ENCODE measurements around the gene FOXG1. TPM values are rescaled to one million over a fixed set of nuclear protein-coding genes. Genes with fewer than 3 reads are reported as not detected.
A peak's percentile ranks its signal among the peaks of the same experiment; 100 is the strongest.

The FOXG1 gene
- polyA plus RNA-seq, 1 donor from 2014 or later: 53.5 TPM

- Histone ChIP-seq H3K4me3 (ENCODE audit: low read length) (peak overlapping the region; percentile 89), H3F3A (ENCODE audit: insufficient read depth, low read length, poor library complexity, severe bottlenecking) (peaks cover 23% of the 10 kb centered on the region), H3K79me2 (replicated peaks; ENCODE audit: insufficient read depth, low read length) (peaks cover 100% of the 10 kb centered on the region), H3K27ac (ENCODE audit: low read length) (peak overlapping the region; percentile 100), H3K9me3 (ENCODE audit: low read length) (no peaks in the 10 kb centered on the region), H3K9ac (ENCODE audit: low read length) (peak overlapping the region; percentile 95), H3K36me3 (ENCODE audit: insufficient read depth, low read length) (peaks cover 17% of the 10 kb centered on the region), H3K27me3 (ENCODE audit: insufficient read depth, low read depth, low read length) (no peaks in the 10 kb centered on the region), H2AFZ (ENCODE audit: low read depth, low read length) (no peak overlapping the region), H4K20me1 (ENCODE audit: insufficient read depth) (no peaks in the 10 kb centered on the region), H3K4me2 (ENCODE audit: low read length) (peak overlapping the region; percentile 80), H3K9me2 (ENCODE audit: insufficient read depth, low read length) (no peaks in the 10 kb centered on the region)
- no peak for TF ChIP-seq TAF1 (IDR thresholded peaks at IDR 0.05; ENCODE audit: low read depth)
- peak; percentile 11 for TF ChIP-seq SMC3 (conservative IDR thresholded peaks at IDR 0.05; ENCODE audit: poor library complexity)
- no peak for TF ChIP-seq RAD21 (conservative IDR thresholded peaks at IDR 0.05)
- no peak for TF ChIP-seq EP300 (conservative IDR thresholded peaks at IDR 0.05; ENCODE audit: poor library complexity, severe bottlenecking)
- no peak for TF ChIP-seq CTCF (IDR thresholded peaks at IDR 0.05; ENCODE audit: poor library complexity, severe bottlenecking)
- TF ChIP-seq POLR2AphosphoS5 (IDR thresholded peaks at IDR 0.05): peak; percentile 66
- no peak for TF ChIP-seq MXI1 (conservative IDR thresholded peaks at IDR 0.05; ENCODE audit: poor library complexity, severe bottlenecking)
- TF ChIP-seq EZH2 (IDR thresholded peaks at IDR 0.05; ENCODE audit: borderline replicate concordance, insufficient read depth, low read length, poor library complexity, severe bottlenecking): no peak
- peak; percentile 56 for TF ChIP-seq REST (IDR thresholded peaks at IDR 0.05; ENCODE audit: borderline replicate concordance)
Measured at GRCh38 chr14:28785096-28785952, 18.7 kb downstream of the FOXG1 start.

GRCh38 chr14:28807518-28807917, 40.9 kb downstream of the FOXG1 start:
- no peaks in the 10 kb centered on the region for H3K36me3 ChIP-seq (ENCODE audit: insufficient read depth, low read length)
- H3K9ac ChIP-seq (ENCODE audit: low read length): no peak overlapping the region
- H3K27me3 ChIP-seq (ENCODE audit: insufficient read depth, low read depth, low read length): no peaks in the 10 kb centered on the region
- no peak overlapping the region for H3K27ac ChIP-seq (ENCODE audit: low read length)
- H3F3A ChIP-seq (ENCODE audit: insufficient read depth, low read length, poor library complexity, severe bottlenecking): no peaks in the 10 kb centered on the region
- H4K20me1 ChIP-seq (ENCODE audit: insufficient read depth): no peaks in the 10 kb centered on the region
- no peak overlapping the region for H3K4me2 ChIP-seq (ENCODE audit: low read length)
- H2AFZ ChIP-seq (ENCODE audit: low read depth, low read length): no peak overlapping the region
- TF ChIP-seq POLR2AphosphoS5 (IDR thresholded peaks at IDR 0.05) (no peak), TAF1 (IDR thresholded peaks at IDR 0.05; ENCODE audit: low read depth) (no peak), MXI1 (conservative IDR thresholded peaks at IDR 0.05; ENCODE audit: poor library complexity, severe bottlenecking) (no peak), REST (IDR thresholded peaks at IDR 0.05; ENCODE audit: borderline replicate concordance) (no peak), EZH2 (IDR thresholded peaks at IDR 0.05; ENCODE audit: borderline replicate concordance, insufficient read depth, low read length, poor library complexity, severe bottlenecking) (no peak)
- no peak overlapping the region for H3K4me3 ChIP-seq (ENCODE audit: low read length)
- no peaks in the 10 kb centered on the region for H3K9me2 ChIP-seq (ENCODE audit: insufficient read depth, low read length)
- no peaks in the 10 kb centered on the region for H3K9me3 ChIP-seq (ENCODE audit: low read length)
- no peaks in the 10 kb centered on the region for H3K79me2 ChIP-seq (replicated peaks; ENCODE audit: insufficient read depth, low read length)

Measured in neural cell (in vitro differentiated cells).